Activated effector memory CD4-positive, alpha-beta T cell treated with anti-CD3 and anti-CD28 coated beads, Interleukin-2, amount 50 U/mL, for 16 hours (primary cell): ENCODE results near the gene KIAA0319L.

Experiments used
- DNase-seq: peaks from one replicate; pipeline ENCODE4 v3.0.0-alpha.2; 2020

KIAA0319L gene

GRCh38 chr1:35441926-35442579 is 115.2 kb downstream of the KIAA0319L start:
- no peak for DNase-seq

DNA sequence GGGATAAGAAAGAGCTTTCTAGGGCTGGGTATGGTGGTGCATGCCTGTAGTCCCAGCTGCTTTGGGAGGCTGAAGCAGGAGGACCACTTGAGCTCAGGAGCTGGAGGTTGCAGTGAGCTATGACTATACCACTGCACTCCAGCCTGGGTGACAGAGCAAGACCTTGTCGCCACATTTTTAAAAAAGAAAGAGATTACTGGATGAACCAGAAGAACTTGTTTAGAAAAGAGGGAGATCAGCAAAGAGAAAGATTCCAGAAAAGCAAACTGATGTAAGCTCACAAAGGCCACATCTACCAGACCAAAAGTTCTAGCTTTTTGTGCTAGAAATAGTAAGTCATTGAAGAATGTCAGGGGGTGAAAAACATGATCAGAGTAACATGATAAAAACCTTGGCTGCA is 117.6 kb downstream of the KIAA0319L start:
- DNase-seq, result no peak

GRCh38 chr1:35437200-35437599 is 120.0 kb downstream of the KIAA0319L start:
- DNase-seq, result no peak

- no peak for DNase-seq
These were observed 121.1 kb downstream of the KIAA0319L start for GRCh38 chr1:35436078-35436477.

GRCh38 chr1:35434703-35435102 is 122.5 kb downstream of the KIAA0319L start:
- DNase-seq, result no peak

DNA sequence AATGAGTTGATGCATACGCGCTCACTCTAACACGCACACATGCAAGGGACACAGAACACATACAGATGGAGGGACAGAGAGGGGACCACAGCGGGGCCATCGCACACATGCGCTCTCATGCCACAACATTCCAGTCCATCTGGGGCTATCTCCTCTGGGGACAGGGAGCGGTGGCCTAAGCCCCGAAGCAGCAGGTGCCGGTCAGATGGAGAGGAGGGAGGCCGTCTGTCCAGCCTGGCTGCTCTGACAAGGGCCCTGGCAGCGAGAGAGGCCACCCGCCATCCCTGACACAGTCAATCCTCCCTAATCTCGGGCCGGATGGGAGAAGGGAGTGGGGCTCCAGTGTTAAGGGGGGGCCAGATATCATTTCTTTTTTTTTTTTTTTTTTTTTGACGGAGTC is 123.5 kb downstream of the KIAA0319L start:
- DNase-seq, result no peak

DNA sequence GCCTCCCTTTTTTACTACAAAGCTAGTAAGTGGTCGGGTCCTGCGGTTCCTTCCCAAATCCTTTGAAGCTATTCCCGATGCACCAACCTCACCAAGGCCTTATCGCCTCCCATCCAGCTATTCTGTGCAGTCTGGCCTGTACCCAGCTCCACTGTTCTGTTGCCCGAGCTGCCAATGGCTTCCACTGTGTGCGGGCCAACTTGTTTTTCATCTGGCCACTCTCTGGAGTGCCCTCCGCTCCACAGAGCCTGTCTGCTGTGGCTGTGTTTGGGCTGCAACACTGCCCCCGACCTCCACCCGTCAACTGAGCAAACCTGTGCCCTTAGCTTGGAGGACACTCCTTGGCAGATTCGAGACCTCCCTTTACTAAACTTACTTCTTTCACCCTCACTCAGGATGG is 125.0 kb downstream of the KIAA0319L start:
- no peak for DNase-seq

DNA sequence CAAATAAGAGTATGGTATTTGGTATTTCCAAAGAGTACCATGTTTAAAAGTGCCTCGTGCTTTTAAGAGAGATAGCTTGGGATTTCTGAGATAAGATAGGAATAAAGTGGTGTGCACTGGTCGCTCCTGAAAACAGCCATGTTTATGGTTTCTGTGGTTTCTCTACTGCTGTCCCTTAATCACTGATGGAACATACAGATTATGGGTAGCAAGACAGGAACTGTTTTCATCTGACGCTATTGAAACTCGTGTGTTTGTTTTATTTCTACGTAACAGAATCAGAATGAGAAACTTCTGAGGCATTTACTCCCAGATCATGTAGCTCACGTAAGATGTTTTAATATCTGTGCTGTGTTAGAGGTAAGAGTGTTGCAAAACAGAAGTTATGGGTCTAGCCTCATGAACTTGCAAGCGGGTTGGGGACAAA is 126.0 kb downstream of the KIAA0319L start:
- no peak for DNase-seq

GRCh38 chr1:35430762-35431161 is 126.4 kb downstream of the KIAA0319L start:
- DNase-seq, result no peak

DNA sequence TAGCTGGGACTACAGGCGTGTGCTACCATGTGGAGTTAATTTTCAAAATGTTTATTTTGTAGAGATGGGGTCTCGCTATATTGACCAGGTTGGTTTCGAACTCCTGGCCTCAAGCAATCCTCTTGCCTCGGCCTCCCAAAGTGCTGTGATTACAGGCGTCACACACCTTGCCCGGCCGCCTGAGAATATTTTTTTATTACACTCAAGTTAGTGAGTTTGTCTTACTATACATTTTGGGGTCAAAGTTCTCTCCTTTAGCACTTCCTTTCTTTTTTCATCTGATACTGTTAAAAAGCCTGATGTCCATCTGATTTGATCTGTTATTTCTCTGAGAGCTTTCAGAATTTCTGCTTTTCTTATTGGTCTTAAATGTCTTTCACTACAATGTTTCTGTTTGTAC is 128.8 kb downstream of the KIAA0319L start:
- DNase-seq, result no peak

- no peak for DNase-seq
These were observed 131.1 kb downstream of the KIAA0319L start for GRCh38 chr1:35426097-35426586.

DNA sequence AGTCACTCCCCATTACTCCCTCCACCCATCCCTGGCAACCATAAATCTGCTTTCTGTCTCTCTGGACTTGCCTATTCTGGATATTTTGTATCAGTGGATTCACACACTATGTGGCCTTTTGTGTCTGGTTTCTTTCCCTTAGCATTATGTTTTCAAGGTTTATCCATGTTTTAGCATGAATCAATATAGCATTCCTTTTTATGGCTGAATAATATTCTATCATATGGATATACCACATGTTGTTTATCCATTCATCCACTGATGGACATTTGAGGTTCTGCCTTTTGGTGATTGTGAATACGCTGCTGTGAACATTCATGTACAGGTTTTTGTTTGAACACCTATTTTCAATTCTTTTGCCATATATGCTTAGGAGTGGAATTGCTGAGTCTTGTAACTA is 148.3 kb downstream of the KIAA0319L start:
- DNase-seq, result no peak

DNA sequence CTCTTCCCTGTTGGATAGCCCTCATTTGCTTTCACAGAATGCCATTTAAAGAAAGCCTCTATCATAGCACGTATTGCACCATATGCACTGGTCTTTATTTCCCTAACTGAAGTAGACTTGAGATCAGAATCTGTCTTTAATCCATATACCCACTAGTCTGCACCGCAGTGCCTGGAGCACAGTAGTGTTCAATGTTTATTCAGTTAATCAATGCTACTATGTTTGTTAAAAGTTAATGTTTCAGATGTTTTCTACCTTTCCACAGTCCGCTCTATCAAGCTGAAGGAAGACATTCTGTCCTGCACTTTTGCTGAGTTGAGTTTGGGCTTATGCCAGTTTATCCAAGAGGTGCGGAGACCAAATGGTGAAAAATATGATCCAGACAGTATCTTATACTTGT is 149.5 kb downstream of the KIAA0319L start:
- DNase-seq, result no peak

DNA sequence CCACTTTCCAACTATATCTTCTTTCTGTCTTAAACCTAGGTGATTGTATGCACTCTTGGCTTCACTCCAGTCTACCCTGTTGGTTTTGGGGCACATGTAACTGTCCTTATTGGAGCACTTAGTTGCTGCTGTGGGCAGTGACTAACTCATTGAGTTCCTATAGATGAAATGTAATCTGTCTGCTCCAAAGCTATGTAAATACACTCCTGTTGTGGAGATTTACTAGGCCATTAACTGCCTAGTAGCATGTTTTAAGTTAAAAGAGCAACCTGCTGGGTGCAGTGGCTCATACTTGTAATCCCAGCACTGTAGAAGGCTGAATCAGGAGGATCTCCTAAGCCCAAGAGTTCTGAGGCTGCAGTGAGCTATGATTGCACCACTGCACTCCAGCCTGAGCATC is 151.1 kb downstream of the KIAA0319L start:
- DNase-seq, result no peak

GRCh38 chr1:35401049-35401448 is 156.2 kb downstream of the KIAA0319L start:
- no peak for DNase-seq

DNA sequence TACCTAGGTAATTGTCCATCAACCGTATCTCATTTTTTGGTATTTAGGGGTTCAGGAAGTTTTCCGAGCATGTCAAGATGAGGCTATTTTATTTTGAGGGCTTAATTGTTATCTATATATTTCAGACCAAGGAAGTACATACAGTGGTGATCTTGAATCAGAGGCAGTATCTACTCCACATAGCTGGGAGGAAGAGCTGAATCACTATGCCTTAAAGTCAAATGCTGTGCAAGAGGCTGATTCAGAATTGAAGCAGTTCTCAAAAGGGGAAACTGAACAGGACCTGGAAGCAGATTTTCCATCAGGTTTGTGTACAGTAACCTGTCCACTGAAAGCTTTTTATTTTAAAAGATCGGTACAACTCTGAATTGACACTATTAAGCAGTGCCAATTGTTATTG is 158.5 kb downstream of the KIAA0319L start:
- DNase-seq, result no peak

GRCh38 chr1:35394386-35394785 is 162.8 kb downstream of the KIAA0319L start:
- DNase-seq, result no peak

DNA sequence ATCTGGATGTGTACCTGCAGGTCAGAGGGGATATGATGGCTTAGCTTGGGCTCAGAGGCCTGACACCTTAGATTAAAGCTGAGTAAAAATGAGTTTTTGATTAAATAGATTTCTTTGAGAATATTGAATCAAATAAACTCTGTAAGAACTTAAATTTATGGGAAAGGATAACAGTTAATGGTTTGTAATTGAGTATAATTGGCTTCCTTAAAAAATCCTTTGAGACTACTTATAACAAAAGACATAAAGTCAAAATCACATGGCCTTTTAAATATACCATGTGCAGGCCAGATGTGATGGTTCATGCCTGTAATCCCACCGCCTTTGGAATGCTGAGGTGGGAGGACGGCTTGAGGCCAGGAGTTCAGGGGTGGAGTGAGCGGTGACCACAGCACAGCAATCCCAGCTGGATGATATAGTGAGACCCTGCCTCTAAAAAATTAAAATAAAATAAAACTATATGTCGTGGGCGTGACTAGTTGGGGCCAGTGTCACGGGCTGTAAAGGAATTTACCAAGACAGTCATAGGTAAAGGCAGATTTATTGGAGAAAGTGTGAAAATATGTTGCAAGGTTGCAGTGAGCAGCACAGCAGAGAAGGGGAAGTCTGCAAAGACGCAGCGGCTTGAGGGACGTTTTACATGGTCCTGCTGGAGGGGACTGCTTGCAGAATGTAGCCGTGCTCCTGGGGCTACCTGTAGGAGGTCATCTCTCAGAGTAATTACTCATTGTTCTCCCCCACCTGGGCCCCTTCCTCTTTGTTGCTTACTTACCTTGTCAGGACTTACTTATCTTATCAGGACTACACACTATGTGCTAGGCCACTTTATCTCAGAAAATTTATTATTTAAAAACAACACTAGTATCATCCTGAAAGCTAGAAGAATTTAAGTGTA is 166.4 kb downstream of the KIAA0319L start:
- DNase-seq, result no peak

DNA sequence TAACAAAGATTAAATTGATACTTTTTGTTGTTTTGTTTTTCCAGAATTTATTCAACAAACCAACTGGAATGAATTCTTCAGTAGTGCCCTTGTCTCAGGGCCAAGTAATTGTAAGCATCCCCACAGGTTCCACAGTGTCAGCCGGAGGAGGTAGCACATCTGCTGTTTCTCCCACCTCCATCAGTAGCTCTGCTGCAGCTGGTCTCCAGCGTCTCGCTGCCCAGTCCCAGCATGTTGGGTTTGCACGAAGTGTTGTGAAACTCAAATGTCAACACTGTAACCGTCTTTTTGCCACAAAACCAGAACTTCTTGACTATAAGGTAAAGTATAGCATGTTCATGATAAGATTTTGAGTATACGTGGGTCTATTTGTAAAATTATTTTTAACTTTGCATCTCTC is 170.2 kb downstream of the KIAA0319L start:
- no peak for DNase-seq

DNA sequence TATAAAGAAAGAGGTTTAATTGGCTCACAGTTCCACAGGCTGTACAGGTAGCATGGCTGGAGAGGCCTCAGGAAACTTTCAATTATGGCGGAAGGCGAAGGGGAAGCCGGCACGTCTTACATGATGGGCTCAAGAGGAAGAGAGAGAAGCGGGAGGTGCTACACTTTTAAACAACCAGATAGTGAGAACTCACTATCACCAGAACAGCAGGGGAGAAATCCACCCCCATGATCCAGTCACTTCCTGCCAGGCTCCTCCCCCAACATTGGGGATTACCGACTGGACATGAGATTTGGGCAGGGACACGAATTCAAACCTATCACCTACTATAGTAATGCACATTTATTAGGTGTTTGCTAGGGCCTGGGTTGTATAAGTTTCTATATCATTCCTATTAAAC is 170.9 kb downstream of the KIAA0319L start:
- DNase-seq, result no peak
